ENCODE data around the gene AADACL2.

- no peak for TF ChIP-seq POLR2A (IDR thresholded peaks at IDR 0.05)
- TF ChIP-seq, protein P1, sequence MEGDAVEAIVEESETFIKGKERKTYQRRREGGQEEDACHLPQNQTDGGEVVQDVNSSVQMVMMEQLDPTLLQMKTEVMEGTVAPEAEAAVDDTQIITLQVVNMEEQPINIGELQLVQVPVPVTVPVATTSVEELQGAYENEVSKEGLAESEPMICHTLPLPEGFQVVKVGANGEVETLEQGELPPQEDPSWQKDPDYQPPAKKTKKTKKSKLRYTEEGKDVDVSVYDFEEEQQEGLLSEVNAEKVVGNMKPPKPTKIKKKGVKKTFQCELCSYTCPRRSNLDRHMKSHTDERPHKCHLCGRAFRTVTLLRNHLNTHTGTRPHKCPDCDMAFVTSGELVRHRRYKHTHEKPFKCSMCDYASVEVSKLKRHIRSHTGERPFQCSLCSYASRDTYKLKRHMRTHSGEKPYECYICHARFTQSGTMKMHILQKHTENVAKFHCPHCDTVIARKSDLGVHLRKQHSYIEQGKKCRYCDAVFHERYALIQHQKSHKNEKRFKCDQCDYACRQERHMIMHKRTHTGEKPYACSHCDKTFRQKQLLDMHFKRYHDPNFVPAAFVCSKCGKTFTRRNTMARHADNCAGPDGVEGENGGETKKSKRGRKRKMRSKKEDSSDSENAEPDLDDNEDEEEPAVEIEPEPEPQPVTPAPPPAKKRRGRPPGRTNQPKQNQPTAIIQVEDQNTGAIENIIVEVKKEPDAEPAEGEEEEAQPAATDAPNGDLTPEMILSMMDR (IDR thresholded peaks at IDR 0.05), result no peak
These were observed 47.5 kb upstream of the AADACL2 start for GRCh38 chr3:151686257-151686656.

Measured in lower leg skin (tissue), 3 donors.